ENCODE measurements around the gene ATP9A.

ATP9A gene

GRCh38 chr20:51629399-51630058, 138.7 kb downstream of the ATP9A start:
- Histone ChIP-seq H3K27ac (replicated peaks) (no peak overlapping the region), H3K4me3 (replicated peaks; ENCODE audit: insufficient read depth, low read length) (no peak overlapping the region), H3K27me3 (ENCODE audit: insufficient read depth, poor library complexity, severe bottlenecking) (no peaks in the 10 kb centered on the region)
- TF ChIP-seq POLR2AphosphoS5 (IDR thresholded peaks at IDR 0.05; ENCODE audit: low read depth) = no peak
- no peak for TF ChIP-seq SPI1 (IDR thresholded peaks at IDR 0.05; ENCODE audit: borderline replicate concordance, low read depth)
- no peak for TF ChIP-seq CTCF (IDR thresholded peaks at IDR 0.05; ENCODE audit: insufficient read depth, low read length)
- no peak for TF ChIP-seq REST (IDR thresholded peaks at IDR 0.05; ENCODE audit: insufficient replicate concordance, low read depth)
- no peak for TF ChIP-seq GABPA (IDR thresholded peaks at IDR 0.05; ENCODE audit: low read depth)
- no peak for DNase-seq (ENCODE audit: low read depth in 1 of 2, low spot score in 1 of 2)

- Histone ChIP-seq H3K4me3 (replicated peaks; ENCODE audit: insufficient read depth, low read length) (no peak overlapping the region), H3K27ac (replicated peaks) (no peak overlapping the region), H3K27me3 (ENCODE audit: insufficient read depth, poor library complexity, severe bottlenecking) (no peaks in the 10 kb centered on the region)
- TF ChIP-seq POLR2AphosphoS5 (IDR thresholded peaks at IDR 0.05; ENCODE audit: low read depth) (no peak), SPI1 (IDR thresholded peaks at IDR 0.05; ENCODE audit: borderline replicate concordance, low read depth) (no peak), GABPA (IDR thresholded peaks at IDR 0.05; ENCODE audit: low read depth) (no peak), REST (IDR thresholded peaks at IDR 0.05; ENCODE audit: insufficient replicate concordance, low read depth) (no peak), CTCF (IDR thresholded peaks at IDR 0.05; ENCODE audit: insufficient read depth, low read length) (no peak)
- DNase-seq (ENCODE audit: low read depth in 1 of 2, low spot score in 1 of 2) = no peak
Observed at GRCh38 chr20:51628533-51629398, 139.4 kb downstream of the ATP9A start.

GRCh38 chr20:51627586-51627985, 140.6 kb downstream of the ATP9A start:
- H3K27me3 ChIP-seq (ENCODE audit: insufficient read depth, poor library complexity, severe bottlenecking) = peaks cover 2% of the 10 kb centered on the region

More at GRCh38 chr20:51627586-51627985, 140.6 kb downstream of the ATP9A start:
- H3K4me3 ChIP-seq (replicated peaks; ENCODE audit: insufficient read depth, low read length) = no peak overlapping the region
- no peak for TF ChIP-seq POLR2AphosphoS5 (IDR thresholded peaks at IDR 0.05; ENCODE audit: low read depth)
- TF ChIP-seq REST (IDR thresholded peaks at IDR 0.05; ENCODE audit: insufficient replicate concordance, low read depth) = no peak
- no peak for TF ChIP-seq GABPA (IDR thresholded peaks at IDR 0.05; ENCODE audit: low read depth)
- TF ChIP-seq SPI1 (IDR thresholded peaks at IDR 0.05; ENCODE audit: borderline replicate concordance, low read depth) = no peak
- no peak for TF ChIP-seq CTCF (IDR thresholded peaks at IDR 0.05; ENCODE audit: insufficient read depth, low read length)
- no peak for DNase-seq (ENCODE audit: low read depth in 1 of 2, low spot score in 1 of 2)
- H3K27ac ChIP-seq (replicated peaks) = no peak overlapping the region

Measured in HL-60 (cell line).